ENCODE results near the gene SEC14L6. TPM values are rescaled to one million over a fixed set of nuclear protein-coding genes. Genes with fewer than 3 reads are reported as not detected.

SEC14L6 gene
- total RNA-seq, 1 experiment from 2014 or later: not detected

DNA sequence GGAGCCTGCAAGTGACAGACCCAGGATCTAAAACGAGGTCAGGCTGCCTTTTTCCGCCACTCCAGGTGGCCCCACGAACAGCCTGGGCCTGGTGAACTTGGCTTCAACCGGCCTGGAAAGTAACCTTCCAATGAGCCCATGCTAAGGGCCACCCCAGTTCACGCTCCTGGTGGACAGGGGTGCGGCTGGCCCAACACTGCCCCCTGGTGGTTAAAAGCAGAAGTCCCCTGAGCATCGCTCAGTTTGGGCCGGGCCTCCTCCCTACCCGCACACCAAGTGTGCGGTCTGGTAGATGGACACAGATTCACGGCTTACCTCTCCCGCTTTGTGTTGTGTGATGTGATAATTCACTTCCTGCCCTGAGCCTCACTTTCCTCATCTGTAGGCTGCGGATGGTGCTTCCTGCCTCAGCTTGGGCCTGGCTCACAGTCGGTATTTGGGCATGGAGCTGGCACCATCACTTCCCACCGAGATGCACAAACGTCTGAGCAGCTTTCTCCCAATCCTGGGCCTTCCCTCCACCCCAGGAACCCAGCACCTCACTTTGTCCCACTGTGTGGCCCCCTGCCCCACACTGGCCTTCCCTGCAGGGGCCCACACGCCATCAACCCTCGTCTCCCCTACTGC is 61.1 kb downstream of the SEC14L6 start:
- DNase-seq (ENCODE audit: unreplicated experiment): peak; percentile 64
- TF ChIP-seq, protein P1, sequence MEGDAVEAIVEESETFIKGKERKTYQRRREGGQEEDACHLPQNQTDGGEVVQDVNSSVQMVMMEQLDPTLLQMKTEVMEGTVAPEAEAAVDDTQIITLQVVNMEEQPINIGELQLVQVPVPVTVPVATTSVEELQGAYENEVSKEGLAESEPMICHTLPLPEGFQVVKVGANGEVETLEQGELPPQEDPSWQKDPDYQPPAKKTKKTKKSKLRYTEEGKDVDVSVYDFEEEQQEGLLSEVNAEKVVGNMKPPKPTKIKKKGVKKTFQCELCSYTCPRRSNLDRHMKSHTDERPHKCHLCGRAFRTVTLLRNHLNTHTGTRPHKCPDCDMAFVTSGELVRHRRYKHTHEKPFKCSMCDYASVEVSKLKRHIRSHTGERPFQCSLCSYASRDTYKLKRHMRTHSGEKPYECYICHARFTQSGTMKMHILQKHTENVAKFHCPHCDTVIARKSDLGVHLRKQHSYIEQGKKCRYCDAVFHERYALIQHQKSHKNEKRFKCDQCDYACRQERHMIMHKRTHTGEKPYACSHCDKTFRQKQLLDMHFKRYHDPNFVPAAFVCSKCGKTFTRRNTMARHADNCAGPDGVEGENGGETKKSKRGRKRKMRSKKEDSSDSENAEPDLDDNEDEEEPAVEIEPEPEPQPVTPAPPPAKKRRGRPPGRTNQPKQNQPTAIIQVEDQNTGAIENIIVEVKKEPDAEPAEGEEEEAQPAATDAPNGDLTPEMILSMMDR (IDR thresholded peaks at IDR 0.05; ENCODE audit: unreplicated experiment): peak; percentile 96
- ChIA-PET POLR2A (interaction anchor here (0.5 to 1.4 kb wide), 2 partner anchors 94 to 355 kb away, joined by 3 to 4 read pairs; no protein-coding TSS in a partner anchor), CTCF (interaction anchor here (0.6 to 4.8 kb wide), 37 partner anchors 8 to 708 kb away, joined by 3 to 58 read pairs (median 4); partner anchors contain the start of genes MTFP1 and SEC14L2)
- Mint-ChIP-seq H3K27me3 (ENCODE audit: insufficient read depth, unreplicated experiment) (peaks cover 15% of the 10 kb centered on the region), H3K27ac (ENCODE audit: low read depth, unreplicated experiment) (no peak overlapping the region), H3K4me3 (ENCODE audit: unreplicated experiment) (no peak overlapping the region), H3K36me3 (ENCODE audit: insufficient read depth, unreplicated experiment) (no peaks in the 10 kb centered on the region), H3K4me1 (ENCODE audit: insufficient read depth, unreplicated experiment) (peaks cover 8% of the 10 kb centered on the region), H3K9me3 (ENCODE audit: unreplicated experiment) (no peaks in the 10 kb centered on the region)
- intact Hi-C loops (cut with micrococcal nuclease): loop anchor here (1.0 kb wide), 1 partner anchor 40 kb away; no protein-coding TSS in a partner anchor
- no TSS peak for BruUV-seq (replicated peaks)

DNA sequence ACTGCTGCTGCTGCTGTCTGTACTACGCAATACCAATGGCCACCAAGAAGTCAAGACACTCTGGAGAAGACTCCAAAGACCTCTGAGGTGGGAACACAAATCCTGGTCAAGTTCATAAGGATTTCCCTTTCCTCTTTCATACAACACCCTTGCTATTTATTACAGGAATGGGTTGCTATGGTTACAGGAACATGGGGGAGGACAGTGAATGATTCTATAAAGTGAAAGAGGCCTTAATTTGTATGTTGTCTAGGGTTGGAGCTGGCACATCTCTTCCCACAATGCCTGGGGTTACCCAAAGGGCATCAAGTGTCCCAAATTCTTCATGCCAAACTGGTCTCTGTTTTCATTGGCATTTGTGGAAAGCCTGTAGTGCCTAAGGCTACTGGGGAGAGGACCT is 63.4 kb downstream of the SEC14L6 start:
- no peak overlapping the region for H3K4me3 Mint-ChIP-seq (ENCODE audit: unreplicated experiment)
- intact Hi-C loops (cut with micrococcal nuclease): no loop called here
- TF ChIP-seq, protein P1 (IDR thresholded peaks at IDR 0.05; ENCODE audit: unreplicated experiment): no peak
- CTCF ChIA-PET: interaction anchor here (0.8 to 4.8 kb wide), 6 partner anchors 9 to 272 kb away, joined by 3 to 58 read pairs (median 18); no protein-coding TSS in a partner anchor
- POLR2A ChIA-PET: interaction anchor here (0.6 kb wide), 1 partner anchor 30 kb away, joined by 3 read pairs; no protein-coding TSS in a partner anchor
- DNase-seq (ENCODE audit: unreplicated experiment): no peak
- H3K4me1 Mint-ChIP-seq (ENCODE audit: insufficient read depth, unreplicated experiment): peaks cover 8% of the 10 kb centered on the region
- no peaks in the 10 kb centered on the region for H3K9me3 Mint-ChIP-seq (ENCODE audit: unreplicated experiment)
- H3K27me3 Mint-ChIP-seq (ENCODE audit: insufficient read depth, unreplicated experiment): no peaks in the 10 kb centered on the region
- no peaks in the 10 kb centered on the region for H3K36me3 Mint-ChIP-seq (ENCODE audit: insufficient read depth, unreplicated experiment)
- H3K27ac Mint-ChIP-seq (ENCODE audit: low read depth, unreplicated experiment): no peak overlapping the region
- BruUV-seq (replicated peaks): no TSS peak

DNA sequence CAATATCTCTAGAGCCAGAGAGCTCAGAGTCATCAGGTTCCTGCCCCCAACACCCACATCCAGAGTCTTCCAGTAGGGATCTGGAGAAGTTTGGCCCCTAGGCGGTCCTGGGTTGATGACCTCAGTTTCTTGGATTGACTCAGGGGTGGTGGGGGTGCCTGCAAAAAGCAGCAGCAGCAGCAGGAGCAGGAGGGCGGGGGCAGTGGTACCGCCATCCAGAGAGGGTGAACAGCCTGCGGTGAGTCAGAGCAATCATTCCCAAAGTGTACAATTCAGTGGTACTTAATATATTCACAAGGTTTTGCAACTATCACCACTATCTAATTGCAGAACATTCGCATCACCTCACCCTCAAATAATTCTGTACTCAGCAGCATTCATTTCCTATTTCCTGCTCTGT is 64.8 kb downstream of the SEC14L6 start:
- Mint-ChIP-seq H3K4me3 (ENCODE audit: unreplicated experiment) (no peak overlapping the region), H3K27ac (ENCODE audit: low read depth, unreplicated experiment) (no peak overlapping the region), H3K36me3 (ENCODE audit: insufficient read depth, unreplicated experiment) (no peaks in the 10 kb centered on the region), H3K9me3 (ENCODE audit: unreplicated experiment) (no peaks in the 10 kb centered on the region), H3K4me1 (ENCODE audit: insufficient read depth, unreplicated experiment) (peaks cover 8% of the 10 kb centered on the region), H3K27me3 (ENCODE audit: insufficient read depth, unreplicated experiment) (no peaks in the 10 kb centered on the region)
- ChIA-PET CTCF (interaction anchor here (2.0 kb wide), 1 partner anchor 36 kb away, joined by 5 read pairs; no protein-coding TSS in a partner anchor), POLR2A (no interaction called here)
- TF ChIP-seq, protein P1 (IDR thresholded peaks at IDR 0.05; ENCODE audit: unreplicated experiment): no peak
- BruUV-seq (replicated peaks): no TSS peak
- DNase-seq (ENCODE audit: unreplicated experiment): peak; percentile 5
- intact Hi-C loops (cut with micrococcal nuclease): no loop called here

DNA sequence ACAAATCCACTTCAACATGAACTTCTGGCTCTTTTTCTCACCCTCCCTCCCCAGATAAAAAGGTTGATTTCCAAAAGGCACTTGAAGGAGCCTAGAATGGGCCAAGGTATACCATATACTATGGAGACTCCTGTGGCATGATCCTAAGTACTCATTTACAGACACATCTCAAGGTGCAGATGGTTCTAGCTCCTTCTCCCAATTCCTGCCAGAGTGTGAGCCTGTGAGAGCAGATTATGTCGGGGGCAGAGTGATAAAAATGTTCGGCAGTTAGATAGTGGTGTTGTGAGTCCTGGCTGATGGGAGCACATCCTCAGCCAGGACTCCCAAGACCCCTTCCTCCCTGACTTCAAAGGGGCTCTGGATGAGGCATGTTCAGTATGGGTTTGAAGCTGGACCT is 66.6 kb downstream of the SEC14L6 start:
- intact Hi-C loops (cut with micrococcal nuclease): no loop called here
- H3K27ac Mint-ChIP-seq (ENCODE audit: low read depth, unreplicated experiment): no peak overlapping the region
- no peaks in the 10 kb centered on the region for H3K9me3 Mint-ChIP-seq (ENCODE audit: unreplicated experiment)
- BruUV-seq (replicated peaks): no TSS peak
- TF ChIP-seq, protein P1 (IDR thresholded peaks at IDR 0.05; ENCODE audit: unreplicated experiment): no peak
- H3K4me3 Mint-ChIP-seq (ENCODE audit: unreplicated experiment): no peak overlapping the region
- ChIA-PET CTCF (interaction anchor here (0.6 to 2.0 kb wide), 4 partner anchors 21 to 93 kb away, joined by 3 to 5 read pairs (median 3); partner anchors contain the start of gene RNF215), POLR2A (no interaction called here)
- H3K4me1 Mint-ChIP-seq (ENCODE audit: insufficient read depth, unreplicated experiment): peaks cover 8% of the 10 kb centered on the region
- no peaks in the 10 kb centered on the region for H3K27me3 Mint-ChIP-seq (ENCODE audit: insufficient read depth, unreplicated experiment)
- no peak for DNase-seq (ENCODE audit: unreplicated experiment)
- no peaks in the 10 kb centered on the region for H3K36me3 Mint-ChIP-seq (ENCODE audit: insufficient read depth, unreplicated experiment)
